ENCODE results near the gene SNX7.

The SNX7 gene

DNA sequence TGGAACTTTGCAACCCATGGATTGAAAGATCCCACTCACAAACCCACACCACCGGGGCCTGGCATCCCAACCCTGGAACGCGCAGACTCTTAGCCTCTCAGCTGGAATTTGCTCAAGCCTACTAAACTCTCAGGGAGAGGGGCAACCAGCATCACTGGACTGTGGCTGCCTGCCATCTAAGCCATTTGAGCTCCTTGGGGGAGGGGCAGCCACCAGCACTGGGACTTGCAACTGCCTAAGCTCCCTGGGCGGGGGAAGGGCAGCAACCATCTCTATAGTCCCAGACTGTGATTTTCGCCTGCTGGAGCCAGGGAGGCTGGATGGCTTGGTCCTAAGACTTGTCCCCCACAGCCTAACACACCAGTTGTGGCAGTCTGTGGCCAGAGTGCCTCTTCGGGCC is 122.3 kb downstream of the SNX7 start:
- H3K9ac ChIP-seq (ENCODE audit: low read length), result no peak overlapping the region
- no peak overlapping the region for H3K27ac ChIP-seq (ENCODE audit: low read depth, low read length)
- H3K9me3 ChIP-seq (ENCODE audit: insufficient read depth, low read length), result no peaks in the 10 kb centered on the region
- no peaks in the 10 kb centered on the region for H3K9me2 ChIP-seq (replicated peaks; ENCODE audit: insufficient read depth, low read length)
- H3F3A ChIP-seq (ENCODE audit: insufficient read depth), result no peaks in the 10 kb centered on the region
- H3K79me2 ChIP-seq (ENCODE audit: insufficient read depth, low read length), result no peaks in the 10 kb centered on the region
- TF ChIP-seq, protein P1, sequence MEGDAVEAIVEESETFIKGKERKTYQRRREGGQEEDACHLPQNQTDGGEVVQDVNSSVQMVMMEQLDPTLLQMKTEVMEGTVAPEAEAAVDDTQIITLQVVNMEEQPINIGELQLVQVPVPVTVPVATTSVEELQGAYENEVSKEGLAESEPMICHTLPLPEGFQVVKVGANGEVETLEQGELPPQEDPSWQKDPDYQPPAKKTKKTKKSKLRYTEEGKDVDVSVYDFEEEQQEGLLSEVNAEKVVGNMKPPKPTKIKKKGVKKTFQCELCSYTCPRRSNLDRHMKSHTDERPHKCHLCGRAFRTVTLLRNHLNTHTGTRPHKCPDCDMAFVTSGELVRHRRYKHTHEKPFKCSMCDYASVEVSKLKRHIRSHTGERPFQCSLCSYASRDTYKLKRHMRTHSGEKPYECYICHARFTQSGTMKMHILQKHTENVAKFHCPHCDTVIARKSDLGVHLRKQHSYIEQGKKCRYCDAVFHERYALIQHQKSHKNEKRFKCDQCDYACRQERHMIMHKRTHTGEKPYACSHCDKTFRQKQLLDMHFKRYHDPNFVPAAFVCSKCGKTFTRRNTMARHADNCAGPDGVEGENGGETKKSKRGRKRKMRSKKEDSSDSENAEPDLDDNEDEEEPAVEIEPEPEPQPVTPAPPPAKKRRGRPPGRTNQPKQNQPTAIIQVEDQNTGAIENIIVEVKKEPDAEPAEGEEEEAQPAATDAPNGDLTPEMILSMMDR (IDR thresholded peaks at IDR 0.05; ENCODE audit: insufficient read depth, low read length, poor library complexity, severe bottlenecking), result no peak
- no peak for TF ChIP-seq EZH2phosphoT487 (conservative IDR thresholded peaks at IDR 0.05; ENCODE audit: low read length)
- no peak overlapping the region for H3K4me3 ChIP-seq (ENCODE audit: insufficient read depth, low read length, poor library complexity, severe bottlenecking)
- H3K27me3 ChIP-seq (ENCODE audit: low read length), result no peaks in the 10 kb centered on the region
- no peaks in the 10 kb centered on the region for H4K20me1 ChIP-seq (ENCODE audit: low read depth, low read length)
- H2AFZ ChIP-seq (ENCODE audit: low read depth, low read length, severe bottlenecking), result no peak overlapping the region
- no peak overlapping the region for H3K4me2 ChIP-seq (ENCODE audit: low read depth, low read length, poor library complexity, severe bottlenecking)
- H3K36me3 ChIP-seq (ENCODE audit: low read length), result no peaks in the 10 kb centered on the region

- Histone ChIP-seq H2AFZ (ENCODE audit: low read depth, low read length, severe bottlenecking) (no peak overlapping the region), H3K27me3 (ENCODE audit: low read length) (no peaks in the 10 kb centered on the region), H3K79me2 (ENCODE audit: insufficient read depth, low read length) (no peaks in the 10 kb centered on the region), H3K27ac (ENCODE audit: low read depth, low read length) (no peak overlapping the region), H4K20me1 (ENCODE audit: low read depth, low read length) (no peaks in the 10 kb centered on the region), H3K4me3 (ENCODE audit: insufficient read depth, low read length, poor library complexity, severe bottlenecking) (no peak overlapping the region), H3K9me2 (replicated peaks; ENCODE audit: insufficient read depth, low read length) (no peaks in the 10 kb centered on the region), H3F3A (ENCODE audit: insufficient read depth) (no peaks in the 10 kb centered on the region), H3K36me3 (ENCODE audit: low read length) (no peaks in the 10 kb centered on the region), H3K9me3 (ENCODE audit: insufficient read depth, low read length) (no peaks in the 10 kb centered on the region), H3K4me2 (ENCODE audit: low read depth, low read length, poor library complexity, severe bottlenecking) (no peak overlapping the region), H3K9ac (ENCODE audit: low read length) (no peak overlapping the region)
- TF ChIP-seq, protein P1 (IDR thresholded peaks at IDR 0.05; ENCODE audit: insufficient read depth, low read length, poor library complexity, severe bottlenecking), result no peak
- no peak for TF ChIP-seq EZH2phosphoT487 (conservative IDR thresholded peaks at IDR 0.05; ENCODE audit: low read length)
Measured at GRCh38 chr1:98791498-98791897, 130.0 kb downstream of the SNX7 start.

DNA sequence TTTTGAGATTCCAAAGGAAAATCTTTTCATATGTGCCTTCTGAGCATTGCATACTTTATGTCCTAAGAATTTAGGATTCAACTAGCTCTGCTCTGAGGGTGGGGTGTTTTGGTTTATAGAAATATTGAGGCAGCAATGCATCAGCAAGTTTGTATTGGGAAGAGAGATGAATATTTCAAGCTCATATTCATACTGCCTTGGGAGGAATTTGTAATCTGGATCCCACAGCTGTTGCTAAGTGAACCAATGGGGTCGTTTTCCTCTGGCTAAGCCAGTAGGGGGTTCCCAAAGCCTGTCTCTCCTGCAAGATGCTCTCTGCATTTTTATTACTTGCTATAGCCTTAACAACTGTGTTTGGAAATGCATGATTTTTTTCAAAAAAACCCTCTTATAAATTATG is 130.6 kb downstream of the SNX7 start:
- TF ChIP-seq, protein P1 (IDR thresholded peaks at IDR 0.05; ENCODE audit: insufficient read depth, low read length, poor library complexity, severe bottlenecking), result no peak
- TF ChIP-seq EZH2phosphoT487 (conservative IDR thresholded peaks at IDR 0.05; ENCODE audit: low read length), result no peak
- no peaks in the 10 kb centered on the region for H3K27me3 ChIP-seq (ENCODE audit: low read length)

More for the DNA sequence above, 130.6 kb downstream of the SNX7 start:
- no peaks in the 10 kb centered on the region for H3K9me3 ChIP-seq (ENCODE audit: insufficient read depth, low read length)
- no peak overlapping the region for H2AFZ ChIP-seq (ENCODE audit: low read depth, low read length, severe bottlenecking)
- no peaks in the 10 kb centered on the region for H3K36me3 ChIP-seq (ENCODE audit: low read length)
- H3K27ac ChIP-seq (ENCODE audit: low read depth, low read length), result no peak overlapping the region
- no peaks in the 10 kb centered on the region for H3F3A ChIP-seq (ENCODE audit: insufficient read depth)
- no peaks in the 10 kb centered on the region for H3K9me2 ChIP-seq (replicated peaks; ENCODE audit: insufficient read depth, low read length)
- no peak overlapping the region for H3K4me2 ChIP-seq (ENCODE audit: low read depth, low read length, poor library complexity, severe bottlenecking)
- H3K9ac ChIP-seq (ENCODE audit: low read length), result no peak overlapping the region
- no peak overlapping the region for H3K4me3 ChIP-seq (ENCODE audit: insufficient read depth, low read length, poor library complexity, severe bottlenecking)
- no peaks in the 10 kb centered on the region for H4K20me1 ChIP-seq (ENCODE audit: low read depth, low read length)
- H3K79me2 ChIP-seq (ENCODE audit: insufficient read depth, low read length), result no peaks in the 10 kb centered on the region

Measured in SU-DHL-6 (cell line).